GM19397 (cell line): Measurements from ENCODE around the gene EFR3B.
"Not testable (repeated sequence)": the region's sequence is repeated elsewhere in the genome, so short reads cannot be mapped to it uniquely, and the experiment has no call there.

Experiments
- ATAC-seq: cut with Tn5 transposase; IDR thresholded peaks from one replicate; pipeline ENCODE4 v1.9.1; 2021; ENCODE audit warnings: mild to moderate bottlenecking, moderate library complexity; ENCODE audit not compliant: unreplicated experiment

EFR3B gene

DNA sequence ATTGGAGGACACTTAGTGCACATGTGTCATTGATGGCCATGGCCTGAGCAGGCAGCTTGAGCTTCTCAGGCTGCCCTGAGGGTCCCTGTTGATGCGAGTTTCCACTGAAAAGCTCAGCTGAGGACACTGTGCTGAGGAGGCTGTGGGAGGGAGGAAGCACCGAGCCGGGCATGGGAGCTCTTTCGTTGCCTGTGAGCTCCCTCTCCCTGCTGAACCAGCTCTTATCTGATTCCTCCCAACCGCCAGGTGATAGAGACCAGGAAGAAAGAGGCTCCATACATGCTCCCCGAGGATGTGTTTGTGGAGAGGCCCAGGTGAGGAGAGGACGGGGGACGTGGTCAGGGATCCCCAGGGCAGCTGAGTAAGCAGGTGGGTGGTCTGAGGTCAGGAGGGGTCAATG lies 99.2 kb downstream of the EFR3B start:
- ATAC-seq, result no peak

- no peak for ATAC-seq
Observed at GRCh38 chr2:25145803-25146202, 103.9 kb downstream of the EFR3B start.

DNA sequence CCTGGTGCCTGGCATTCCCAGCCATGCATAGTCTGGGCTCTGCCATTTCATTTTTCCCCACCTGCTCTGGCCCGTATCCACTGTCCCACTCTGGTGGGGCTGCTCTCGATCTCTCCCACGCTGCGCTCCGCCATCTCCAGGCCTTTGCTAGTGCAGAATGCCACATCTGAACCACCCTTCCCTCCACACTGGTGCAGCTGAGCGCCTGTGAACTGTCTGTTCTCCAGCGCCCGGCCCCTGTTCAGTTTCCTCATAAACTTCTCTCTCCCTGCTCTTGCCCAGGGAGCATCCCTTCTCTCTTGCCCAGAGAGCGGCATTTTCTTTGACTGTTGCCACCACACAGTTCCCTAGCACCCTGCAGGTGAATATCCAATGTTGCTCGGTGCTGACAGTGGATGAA lies 105.0 kb downstream of the EFR3B start:
- no peak for ATAC-seq

DNA sequence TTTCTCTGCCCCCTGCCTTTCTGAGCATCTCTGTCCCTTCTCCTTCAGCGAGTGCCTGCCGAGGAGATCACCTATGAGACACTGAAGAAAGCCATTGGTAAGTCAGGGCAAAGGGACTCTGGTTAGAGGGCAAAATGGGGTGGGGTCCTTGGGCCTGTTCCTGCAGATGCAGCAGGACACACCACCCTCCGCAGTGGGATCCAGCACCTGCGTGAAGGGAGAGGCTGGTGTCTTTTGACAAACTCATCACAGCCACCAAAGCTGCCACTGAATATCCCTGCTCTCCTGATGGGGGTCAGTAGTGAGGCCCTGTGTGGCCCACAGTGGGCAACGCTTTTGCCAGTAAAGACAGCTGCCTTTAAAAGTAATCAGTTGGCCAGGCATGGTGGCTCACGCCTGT lies 107.8 kb downstream of the EFR3B start:
- ATAC-seq, result no peak

DNA sequence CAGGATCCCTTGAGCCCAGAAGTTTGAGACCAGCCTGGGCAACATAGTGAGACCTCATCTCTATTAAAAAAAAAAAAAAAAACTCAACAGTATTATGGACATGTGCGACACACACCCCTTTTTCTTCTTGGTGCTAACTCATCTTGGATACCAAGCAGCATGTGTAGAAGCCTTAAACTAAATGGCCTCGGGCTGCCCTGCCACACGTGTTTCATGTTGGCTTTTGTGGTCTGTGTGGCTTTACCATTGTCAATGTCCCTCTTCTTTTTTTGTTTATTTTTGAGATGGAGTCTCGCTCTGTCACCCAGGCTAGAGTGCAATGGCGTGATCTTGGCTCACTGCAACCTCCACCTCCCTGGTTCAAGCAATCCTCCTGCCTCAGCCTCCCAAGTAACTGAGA lies 109.1 kb downstream of the EFR3B start:
- not testable (repeated sequence) for ATAC-seq

- ATAC-seq, result no peak
Observed at GRCh38 chr2:25151718-25152117, 109.8 kb downstream of the EFR3B start.

DNA sequence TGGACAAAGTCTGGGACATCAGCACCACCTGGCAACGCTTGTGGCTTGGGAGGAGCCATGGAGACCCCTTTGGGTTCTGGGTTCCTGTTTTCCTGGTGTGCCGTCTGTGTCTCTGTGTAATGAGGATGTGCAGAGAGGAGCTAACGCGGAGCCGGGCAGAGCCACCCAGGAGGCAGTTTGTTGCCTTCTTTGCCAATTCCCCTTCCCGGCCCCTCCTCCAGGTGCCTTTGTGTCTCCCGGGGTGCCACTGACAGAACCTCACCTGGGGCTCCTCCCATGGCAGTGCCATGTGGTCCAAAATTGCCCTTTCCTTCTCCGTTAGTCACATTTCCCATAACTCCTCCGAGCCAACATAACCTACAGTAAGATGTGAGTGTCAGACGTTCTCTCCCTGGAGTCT lies 113.5 kb downstream of the EFR3B start:
- no peak for ATAC-seq

DNA sequence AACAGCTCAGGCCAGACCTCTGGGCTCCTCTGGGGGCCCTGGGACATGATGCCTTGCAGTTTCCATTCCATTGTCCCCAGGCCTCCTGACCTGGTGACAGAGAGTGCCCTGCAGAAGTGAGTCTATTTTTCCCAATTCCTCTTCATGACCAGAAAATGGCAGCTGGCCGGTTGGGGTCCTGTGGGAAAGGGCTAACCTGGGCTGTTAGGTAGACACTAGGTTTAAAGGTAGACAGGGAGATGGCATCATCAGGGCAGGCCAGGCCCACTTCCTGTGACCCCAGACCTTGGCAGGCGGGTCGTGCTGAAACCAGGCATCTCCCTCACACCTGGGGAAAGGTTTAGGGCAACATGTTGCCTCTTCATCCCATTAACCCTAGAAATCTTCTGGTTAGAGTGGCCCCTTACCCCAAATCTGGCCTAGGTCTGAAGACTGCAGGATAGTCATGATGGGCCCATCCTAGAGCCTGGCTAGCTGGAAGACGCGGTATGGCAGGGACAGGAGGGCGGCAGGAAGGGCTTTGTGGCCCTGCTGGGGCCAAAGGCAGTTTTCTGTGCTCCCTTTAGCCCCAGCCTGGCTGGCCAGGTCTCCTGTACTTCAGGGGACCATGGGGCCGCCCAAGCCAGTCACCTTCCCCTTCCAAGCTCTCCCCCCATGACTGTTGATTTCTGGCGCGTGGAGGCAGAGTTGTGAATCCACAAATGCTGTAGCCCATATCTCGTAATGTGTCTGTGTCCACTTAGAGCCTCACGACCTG lies 116.4 kb downstream of the EFR3B start:
- no peak for ATAC-seq

GRCh38 chr2:25159949-25160348 lies 118.1 kb downstream of the EFR3B start:
- no peak for ATAC-seq

DNA sequence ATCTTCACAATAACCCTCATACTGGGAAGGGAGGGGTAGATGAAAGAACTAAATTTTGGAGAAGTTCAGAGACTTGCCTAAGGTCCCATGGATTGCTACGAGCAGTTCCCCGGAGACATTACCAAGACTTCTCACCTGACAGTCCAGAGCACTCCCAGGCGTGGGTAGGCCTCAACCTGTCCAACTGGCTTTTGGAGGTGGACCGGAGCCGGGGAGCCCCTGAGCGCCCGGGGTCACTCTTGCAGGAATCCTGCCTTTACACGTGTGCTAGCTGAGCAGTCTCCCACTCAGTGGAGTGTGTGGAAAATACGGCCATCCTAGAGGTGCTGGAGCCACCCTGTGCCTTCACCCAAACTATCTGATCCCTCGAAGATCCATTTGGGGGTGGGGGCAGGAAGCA lies 118.5 kb downstream of the EFR3B start:
- no peak for ATAC-seq

GRCh38 chr2:25161055-25161781 lies 119.3 kb downstream of the EFR3B start:
- no peak for ATAC-seq

GRCh38 chr2:25162061-25162460 lies 120.2 kb downstream of the EFR3B start:
- not testable (repeated sequence) for ATAC-seq

DNA sequence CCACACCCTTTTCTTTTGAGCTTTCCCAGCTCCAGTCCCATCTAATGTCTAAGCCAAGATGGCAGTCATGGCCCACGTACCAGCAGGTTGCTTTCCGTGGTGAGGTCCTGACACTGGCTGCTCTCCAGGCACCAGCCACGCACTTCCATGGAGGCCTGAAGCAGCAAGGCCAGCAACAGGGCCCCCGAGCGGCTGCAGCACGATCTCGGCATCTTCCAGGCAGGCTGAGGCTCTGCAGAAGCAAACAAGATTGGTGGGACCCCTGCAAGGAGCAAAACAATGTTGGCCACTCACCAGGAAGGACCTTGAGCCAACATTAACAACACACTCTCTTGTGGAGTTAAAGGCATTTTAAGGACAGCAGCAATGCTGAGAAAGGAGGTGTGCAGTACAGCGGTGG lies 122.7 kb downstream of the EFR3B start:
- ATAC-seq, result no peak

GRCh38 chr2:25165992-25166875 lies 124.4 kb downstream of the EFR3B start:
- ATAC-seq, result peak; percentile 73

DNA sequence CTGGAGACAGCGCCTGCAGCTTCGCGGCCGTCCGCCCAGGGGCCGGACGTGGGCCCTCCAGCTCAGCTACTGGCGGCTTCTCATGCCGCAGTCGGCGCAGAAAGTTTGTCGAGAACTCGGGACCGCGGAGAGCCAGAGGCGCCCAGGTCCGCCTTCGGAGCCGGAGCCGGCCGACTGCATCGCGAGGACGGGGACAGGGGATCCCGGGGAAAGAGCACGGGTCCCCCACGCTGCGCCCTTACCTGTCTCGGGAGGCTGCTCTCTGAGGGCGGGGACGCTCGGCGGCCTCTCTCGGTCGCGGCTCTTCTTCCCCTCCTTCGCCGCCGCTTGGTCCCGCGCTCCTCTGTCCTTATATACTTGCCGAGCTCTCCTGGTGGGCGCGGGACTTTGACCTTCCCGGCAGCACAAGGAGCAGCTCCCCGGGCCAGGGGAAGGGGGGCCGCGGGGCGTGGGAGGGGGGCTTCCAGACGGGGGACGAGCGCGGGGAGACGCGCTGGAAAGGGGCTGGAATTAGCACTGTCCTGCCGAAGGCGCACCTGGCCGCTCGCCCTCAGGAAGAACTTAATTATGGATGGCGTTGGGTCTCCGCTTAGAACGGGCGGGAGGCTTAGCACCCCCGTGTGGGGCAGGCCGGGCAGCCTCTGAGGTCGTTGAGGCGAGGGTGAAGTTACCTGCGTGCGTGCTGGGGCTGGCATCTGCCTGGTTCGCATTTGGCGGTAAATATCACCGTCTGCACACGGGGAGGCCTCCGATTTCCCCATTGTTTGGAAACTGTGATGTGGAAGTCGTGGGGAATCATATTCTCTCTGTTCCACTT lies 126.6 kb downstream of the EFR3B start, which contains the start of gene POMC:
Gene POMC, minus strand, starts transcription at position 325 of the 817 bp plus-strand sequence. CDS start 3,808 bp downstream, outside the sequence.
- no peak for ATAC-seq

DNA sequence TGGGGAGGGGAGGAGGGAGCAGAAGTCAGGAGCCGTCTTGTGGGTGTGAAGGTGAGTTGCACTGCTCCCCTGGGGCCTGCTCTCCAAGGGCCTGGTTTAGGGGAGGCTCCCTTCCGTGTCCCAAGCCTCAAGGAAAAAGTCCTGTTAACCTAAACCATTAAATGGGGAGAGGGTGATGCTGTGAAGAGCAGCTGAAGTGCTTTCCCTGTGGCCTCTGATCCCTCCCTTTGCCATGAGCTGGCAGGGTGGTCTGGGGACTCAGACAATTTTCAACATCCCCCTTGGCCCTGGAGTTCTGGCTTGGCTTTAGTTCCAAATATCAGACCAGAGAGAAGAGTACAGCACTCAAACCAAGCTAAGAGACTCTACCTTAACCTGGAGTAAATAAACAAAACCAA lies 127.2 kb downstream of the EFR3B start:
- no peak for ATAC-seq

DNA sequence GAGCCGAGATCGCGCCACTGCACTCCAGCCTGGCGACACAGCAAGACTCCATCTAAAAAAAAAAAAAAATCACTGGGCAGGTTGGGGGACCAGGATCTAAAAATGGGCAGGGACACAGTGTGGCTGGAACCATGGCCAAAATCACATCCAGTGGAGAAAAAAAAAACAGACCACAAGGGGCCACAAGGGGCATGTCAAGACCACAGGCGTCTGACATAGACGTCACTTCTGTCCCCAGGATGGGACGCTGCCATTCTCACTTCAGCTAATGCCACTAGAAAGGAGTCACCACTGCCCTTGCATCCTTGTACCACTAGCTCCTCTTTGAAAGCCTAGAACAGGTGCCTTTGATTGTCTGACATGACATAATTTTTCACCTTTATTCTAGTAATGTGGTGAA lies 129.0 kb downstream of the EFR3B start:
- no peak for ATAC-seq

- ATAC-seq, result no peak
Observed at GRCh38 chr2:25173719-25174118, 131.8 kb downstream of the EFR3B start.

GRCh38 chr2:25174192-25174861 lies 132.5 kb downstream of the EFR3B start:
- ATAC-seq, result no peak

DNA sequence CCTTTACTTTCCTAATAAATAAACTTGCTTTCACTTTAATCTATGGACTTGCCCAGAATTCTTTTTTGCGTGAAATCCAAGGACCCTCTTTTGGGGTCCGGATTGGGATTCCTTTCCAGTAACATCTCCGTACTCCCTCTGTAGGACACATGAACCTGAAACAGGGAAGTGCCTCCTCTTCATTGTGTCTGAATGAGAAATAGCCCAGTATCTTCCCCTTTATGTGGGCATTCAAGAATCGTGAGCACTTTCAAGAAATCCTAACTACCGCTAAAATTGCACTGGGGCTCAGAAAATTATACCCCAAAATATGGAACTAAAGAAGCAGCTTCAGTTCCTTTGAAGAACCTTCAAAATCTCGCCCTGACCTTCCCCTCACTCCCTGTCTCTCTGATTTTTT lies 134.3 kb downstream of the EFR3B start:
- no peak for ATAC-seq
